Activated CD8-positive, alpha-beta T cell treated with anti-CD3 and anti-CD28 coated beads for 36 hours (primary cell): ENCODE measurements around the gene RINL. TPM values are rescaled to one million over a fixed set of nuclear protein-coding genes. Genes with fewer than 3 reads are reported as not detected.
"Not testable (repeated sequence)": the region's sequence is repeated elsewhere in the genome, so short reads cannot be mapped to it uniquely, and the experiment has no call there.

ENCODE experiments used
- ATAC-seq: fragments of 200-7000 bp; cut with Tn5 transposase; one replicate; pipeline ENCODE4 v1.10.0; 2021; ENCODE audit warnings: mild to moderate bottlenecking, moderate library complexity
- CTCF ChIA-PET: fragments of 350-600 bp; sonication (Branson Sonifier 250); formaldehyde crosslinking; loops from one replicate; lab custom pipeline; 2021; ENCODE audit warnings: antibody characterized with exemption; lab: Charles Lee
- POLR2A ChIA-PET: fragments of 350-600 bp; sonication (Branson Sonifier 250); formaldehyde crosslinking; loops from one replicate; lab custom pipeline; 2021; ENCODE audit warnings: antibody characterized with exemption; lab: Charles Lee
- DNase-seq: peaks from one replicate; pipeline ENCODE4 v3.0.0-alpha.2; 2020
- H3K27ac Mint-ChIP-seq: one replicate; pipeline ENCODE4 v1.8.0; 2021; ENCODE audit warnings: mild to moderate bottlenecking, mixed read lengths
- H3K27me3 Mint-ChIP-seq: one replicate; pipeline ENCODE4 v1.8.0; 2021; ENCODE audit warnings: mixed read lengths
- H3K36me3 Mint-ChIP-seq: one replicate; pipeline ENCODE4 v1.8.0; 2021; ENCODE audit warnings: low read depth, mixed read lengths
- H3K4me1 Mint-ChIP-seq: one replicate; pipeline ENCODE4 v1.8.0; 2021; ENCODE audit warnings: low read depth, mixed read lengths
- H3K4me3 Mint-ChIP-seq: one replicate; pipeline ENCODE4 v1.8.0; 2021; ENCODE audit warnings: mild to moderate bottlenecking, moderate library complexity, mixed read lengths
- H3K9me3 Mint-ChIP-seq: one replicate; pipeline ENCODE4 v1.8.0; 2021; ENCODE audit warnings: mixed read lengths
- CTCF ChIP-seq: fragments of 200-600 bp; IDR thresholded peaks from one replicate; pipeline ENCODE4 v1.8.0; 2022; ENCODE audit warnings: antibody characterized with exemption, mild to moderate bottlenecking
- intact Hi-C: fragments of 100-400 bp; cut with micrococcal nuclease; formaldehyde crosslinking; loops from one replicate; pipeline ENCODE4 v1.10.0; 2022
- total RNA-seq, 2 experiments: library from RNA; stranded (reverse); gene quantifications; one replicate each; pipeline ENCODE4 v1.2.3, GENCODE V29; 2021

RINL gene
- total RNA-seq, 2 experiments from 2014 or later, result 85.5 to 87.7 TPM

- Mint-ChIP-seq H3K4me3 (no peak overlapping the region), H3K9me3 (no peaks in the 10 kb centered on the region), H3K27me3 (no peaks in the 10 kb centered on the region), H3K27ac (peak overlapping the region; percentile 27), H3K36me3 (peaks cover 37% of the 10 kb centered on the region), H3K4me1 (peaks cover 22% of the 10 kb centered on the region)
- no peak for TF ChIP-seq CTCF
- intact Hi-C loops, result no loop called here
- ChIA-PET CTCF (no interaction called here), POLR2A (interaction anchor here (1.3 to 2.5 kb wide), 3 partner anchors 9 to 15 kb away, joined by 4 to 17 read pairs (median 6); no protein-coding TSS in a partner anchor)
- ATAC-seq, result no peak
- no peak for DNase-seq
Observed at GRCh38 chr19:38833092-38833425, 45.0 kb downstream of the RINL start.

- Mint-ChIP-seq H3K27ac (peak overlapping the region; percentile 96), H3K4me3 (peak overlapping the region; percentile 88), H3K36me3 (peaks cover 30% of the 10 kb centered on the region), H3K9me3 (no peaks in the 10 kb centered on the region), H3K27me3 (no peaks in the 10 kb centered on the region), H3K4me1 (peaks cover 24% of the 10 kb centered on the region)
- ChIA-PET CTCF (interaction anchor here (0.9 to 1.6 kb wide), 4 partner anchors 18 to 99 kb away, joined by 3 to 8 read pairs (median 5); partner anchors contain the start of genes MRPS12, RINL and SARS2), POLR2A (interaction anchor here (0.7 to 3.5 kb wide), 8 partner anchors 11 to 86 kb away, joined by 3 to 17 read pairs (median 5); no protein-coding TSS in a partner anchor)
- intact Hi-C loops, result no loop called here
- no peak for TF ChIP-seq CTCF
- DNase-seq (peak; percentile 63), ATAC-seq (peak; percentile 53)
Observed at GRCh38 chr19:38831142-38831605, 46.9 kb downstream of the RINL start.

- no peak for DNase-seq
- Mint-ChIP-seq H3K4me3 (peak overlapping the region; percentile 88), H3K36me3 (peaks cover 24% of the 10 kb centered on the region), H3K4me1 (peaks cover 26% of the 10 kb centered on the region), H3K27me3 (no peaks in the 10 kb centered on the region), H3K9me3 (no peaks in the 10 kb centered on the region), H3K27ac (peak overlapping the region; percentile 15)
- intact Hi-C loops, result no loop called here
- TF ChIP-seq CTCF, result no peak
- ChIA-PET CTCF (interaction anchor here (0.6 to 1.8 kb wide), 3 partner anchors 58 to 323 kb away, joined by 4 to 5 read pairs (median 4); no protein-coding TSS in a partner anchor), POLR2A (interaction anchor here (0.8 to 3.5 kb wide), 3 partner anchors 12 to 22 kb away, joined by 3 to 13 read pairs (median 5); no protein-coding TSS in a partner anchor)
- no peak for ATAC-seq
Observed at GRCh38 chr19:38830039-38830733, 47.9 kb downstream of the RINL start.

GRCh38 chr19:38829203-38829602 lies 48.9 kb downstream of the RINL start:
- POLR2A ChIA-PET, result interaction anchor here (0.8 to 3.5 kb wide), 3 partner anchors 13 to 23 kb away, joined by 3 to 13 read pairs (median 5); no protein-coding TSS in a partner anchor
- H3K4me3 Mint-ChIP-seq, intact Hi-C loops, ATAC-seq, H3K9me3 Mint-ChIP-seq, H3K27ac Mint-ChIP-seq, H3K27me3 Mint-ChIP-seq, DNase-seq: not testable (repeated sequence)
- peaks cover 24% of the 10 kb centered on the region for H3K36me3 Mint-ChIP-seq
- H3K4me1 Mint-ChIP-seq, result peaks cover 29% of the 10 kb centered on the region
- CTCF ChIA-PET, result interaction anchor here (0.6 to 1.8 kb wide), 4 partner anchors 59 to 322 kb away, joined by 3 to 5 read pairs (median 4); no protein-coding TSS in a partner anchor

DNA sequence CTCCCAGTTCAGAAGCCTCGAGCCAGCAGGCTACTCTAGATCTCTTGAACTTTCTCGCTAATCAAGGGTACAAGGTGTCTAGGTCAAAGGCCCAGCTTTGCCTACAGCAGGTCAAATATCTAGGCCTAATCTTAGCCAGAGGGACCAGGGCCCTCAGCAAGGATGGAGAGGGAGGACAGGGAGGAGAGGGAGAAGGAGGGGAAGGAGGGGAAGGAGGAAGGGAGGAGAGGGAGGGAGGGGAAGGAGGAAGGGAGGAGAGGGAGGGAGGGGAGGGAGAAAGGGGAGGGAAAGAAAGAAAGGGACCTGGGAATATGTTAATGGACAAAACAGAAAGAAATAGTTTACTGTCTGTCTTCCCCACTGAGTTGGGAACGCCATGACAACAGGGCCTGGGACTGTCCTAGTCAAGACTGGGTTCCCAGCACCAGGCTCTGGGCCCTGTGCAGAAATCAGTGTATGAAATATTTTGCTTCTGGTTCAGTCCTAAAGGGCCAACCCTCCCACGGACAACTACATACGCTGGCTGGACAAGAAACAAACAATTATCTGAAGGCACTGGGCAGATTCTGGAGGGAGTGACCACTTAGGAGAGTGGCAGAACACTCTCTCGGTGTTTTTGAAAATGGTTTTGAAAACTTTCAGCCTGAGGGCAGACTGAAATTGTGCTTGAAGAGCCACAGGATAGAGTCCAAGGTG lies 51.1 kb downstream of the RINL start:
- CTCF ChIA-PET, result no interaction called here
- H3K27ac Mint-ChIP-seq, result no peak overlapping the region
- peaks cover 40% of the 10 kb centered on the region for H3K36me3 Mint-ChIP-seq
- intact Hi-C loops, result no loop called here
- POLR2A ChIA-PET, result interaction anchor here (1.4 to 1.6 kb wide), 2 partner anchors 10 to 17 kb away, joined by 3 read pairs; no protein-coding TSS in a partner anchor
- ATAC-seq (no peak), DNase-seq (no peak)
- H3K9me3 Mint-ChIP-seq, result no peaks in the 10 kb centered on the region
- no peaks in the 10 kb centered on the region for H3K27me3 Mint-ChIP-seq
- no peak for TF ChIP-seq CTCF
- peaks cover 22% of the 10 kb centered on the region for H3K4me1 Mint-ChIP-seq
- no peak overlapping the region for H3K4me3 Mint-ChIP-seq

DNA sequence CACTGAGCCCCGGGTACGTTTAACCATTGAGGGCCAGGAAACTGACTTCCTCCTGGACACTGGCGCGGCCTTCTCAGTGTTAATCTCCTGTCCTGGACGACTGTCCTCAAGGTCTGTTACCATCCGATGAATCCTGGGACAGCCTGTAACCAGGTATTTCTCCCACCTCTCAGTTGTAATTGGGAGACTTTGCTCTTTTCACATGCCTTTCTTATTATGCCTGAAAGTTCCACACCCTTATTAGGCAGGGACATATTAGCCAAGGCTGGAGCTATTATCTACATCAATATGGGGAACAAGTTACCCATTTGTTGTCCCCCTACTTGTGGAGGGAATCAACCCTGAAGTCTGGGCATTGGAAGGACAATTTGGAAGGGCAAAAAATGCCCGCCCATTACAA lies 52.1 kb downstream of the RINL start:
- H3K4me3 Mint-ChIP-seq, CTCF ChIA-PET, H3K27me3 Mint-ChIP-seq: not testable (repeated sequence)

DNA sequence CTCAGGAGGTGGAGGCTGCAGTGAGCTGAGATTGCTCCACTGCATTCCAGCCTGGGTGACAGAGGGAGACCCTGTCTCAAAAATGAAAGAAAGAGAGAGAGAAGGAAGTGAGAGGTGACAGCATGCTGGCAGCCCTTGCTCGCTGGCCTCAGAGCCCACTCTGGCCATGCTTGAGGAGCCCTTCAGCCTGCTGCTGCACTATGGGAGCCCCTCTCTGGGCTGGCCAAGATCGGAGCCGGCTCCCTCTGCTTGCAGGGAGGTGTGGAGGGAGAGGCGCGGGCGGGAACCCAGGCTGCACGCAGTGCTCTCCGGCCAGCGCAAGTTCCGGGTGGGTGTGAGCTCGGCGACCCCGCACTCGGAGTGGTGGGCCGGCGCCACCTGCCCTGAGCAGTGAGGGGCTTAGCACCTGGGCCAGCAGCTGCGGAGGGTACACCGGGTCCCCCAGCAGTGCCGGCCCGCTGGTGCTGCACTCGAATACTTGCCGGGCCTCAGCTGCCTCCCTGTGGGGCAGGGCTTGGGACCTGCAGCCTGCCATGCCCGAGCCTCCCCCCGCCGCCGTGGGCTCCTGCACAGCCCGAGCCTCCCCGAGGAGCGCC lies 56.7 kb downstream of the RINL start:
- H3K27ac Mint-ChIP-seq, ATAC-seq, H3K27me3 Mint-ChIP-seq, DNase-seq, POLR2A ChIA-PET, intact Hi-C loops, H3K4me1 Mint-ChIP-seq, H3K9me3 Mint-ChIP-seq, CTCF ChIA-PET, H3K4me3 Mint-ChIP-seq: not testable (repeated sequence)
- peaks cover 25% of the 10 kb centered on the region for H3K36me3 Mint-ChIP-seq

More for the DNA sequence above, 52.1 kb downstream of the RINL start:
- H3K36me3 Mint-ChIP-seq, result peaks cover 40% of the 10 kb centered on the region
- peaks cover 16% of the 10 kb centered on the region for H3K4me1 Mint-ChIP-seq
- ATAC-seq, H3K27ac Mint-ChIP-seq, intact Hi-C loops, H3K9me3 Mint-ChIP-seq, DNase-seq: not testable (repeated sequence)
- POLR2A ChIA-PET, result interaction anchor here (1.4 to 1.6 kb wide), 2 partner anchors 11 to 18 kb away, joined by 3 read pairs; no protein-coding TSS in a partner anchor
